Measurements from ENCODE around the gene CATSPER4. TPM values are rescaled to one million over a fixed set of nuclear protein-coding genes. Genes with fewer than 3 reads are reported as not detected.

The CATSPER4 gene
- total and polyA plus RNA-seq, 2 of the 8 experiments (the other 6 are each of a cell fraction or from before 2014, with no cell fraction given): 0.65 to 0.83 TPM

- H2AK5ac ChIP-seq (ENCODE audit: low read depth, low read length): no peak overlapping the region
- CTCF ChIA-PET (ENCODE audit: partially characterized antibody): interaction anchor here (0.9 to 16.2 kb wide), 4 partner anchors 6 to 24 kb away, joined by 3 to 159 read pairs (median 82); partner anchors contain the start of genes C1orf232, CATSPER4, CNKSR1 and ZNF593
- no peak overlapping the region for H3K56ac ChIP-seq (replicated peaks; ENCODE audit: insufficient read length, low read depth, low read length)
Observed at GRCh38 chr1:26180010-26180506, 10.3 kb upstream of the CATSPER4 start.

More at GRCh38 chr1:26180010-26180506, 10.3 kb upstream of the CATSPER4 start:
- H3K27ac ChIP-seq (ENCODE audit: low read depth, low read length): no peak overlapping the region
- H3K4ac ChIP-seq (replicated peaks; ENCODE audit: insufficient read length, low read depth, low read length): no peak overlapping the region
- H2BK12ac ChIP-seq (ENCODE audit: low read depth, low read length): no peak overlapping the region
- no peak overlapping the region for H3K18ac ChIP-seq (ENCODE audit: extremely low read depth, low read length)
- no peaks in the 10 kb centered on the region for H3K27me3 ChIP-seq (replicated peaks in 1 of 4; ENCODE audit: control insufficient read depth in 3 of 4, extremely low read depth in 1 of 4, insufficient read depth in 3 of 4, low read length in 3 of 4)
- no peak overlapping the region for H2BK120ac ChIP-seq (replicated peaks; ENCODE audit: low read depth, low read length)
- no peak overlapping the region for H3K4me2 ChIP-seq (ENCODE audit: insufficient read depth in 1 of 2, low read depth in 2 of 2, low read length in 2 of 2)
- no peaks in the 10 kb centered on the region; the same call in 1 of the 2 replicates for H3K79me1 ChIP-seq (ENCODE audit: low read depth, low read length)
- H2AFZ ChIP-seq (ENCODE audit: low read length): no peak overlapping the region
- no peaks in the 10 kb centered on the region for H3K79me2 ChIP-seq (ENCODE audit: control insufficient read depth in 1 of 2, insufficient read depth in 2 of 2, low read length in 2 of 2)
- no peaks in the 10 kb centered on the region for H3K9me3 ChIP-seq (ENCODE audit: insufficient read depth in 2 of 2, low read depth in 1 of 2, low read length in 1 of 2)
- H4K8ac ChIP-seq (ENCODE audit: extremely low read depth, insufficient read depth, low read length): no peak overlapping the region
- H4K5ac ChIP-seq (ENCODE audit: insufficient read length, low read depth, low read length): no peak overlapping the region
- peaks cover 2% of the 10 kb centered on the region; the same call in 1 of the 2 replicates for H3K23me2 ChIP-seq (ENCODE audit: low read depth, low read length)
- FAIRE-seq (no peak), DNase-seq (ENCODE audit: low read depth in 1 of 2, low spot score in 2 of 2) (no peak)
- H3K23ac ChIP-seq (ENCODE audit: insufficient read length): no peak overlapping the region
- peaks cover 0 to 2% (median 0%) of the 10 kb centered on the region in 4 experiments; a peak in 4 of 7 replicates for H3K4me1 ChIP-seq (replicated peaks in 1 of 4; ENCODE audit: control insufficient read depth in 3 of 4, insufficient read depth in 4 of 4, low read length in 3 of 4)
- no peak overlapping the region for H3K9ac ChIP-seq (replicated peaks in 1 of 4; ENCODE audit: extremely low read depth in 1 of 4, low read depth in 3 of 4, low read length in 3 of 4)
- no peak overlapping the region for H4K91ac ChIP-seq (replicated peaks; ENCODE audit: insufficient read length, low read length)
- H3K36me3 ChIP-seq (ENCODE audit: control insufficient read depth in 2 of 4, insufficient read depth in 4 of 4, low read length in 3 of 4): peaks cover 0 to 3% (median 1%) of the 10 kb centered on the region in 4 experiments; a peak in 2 of 8 replicates
- no peak overlapping the region for H3K14ac ChIP-seq (ENCODE audit: insufficient read length)
- TF ChIP-seq ZNF274 (IDR thresholded peaks at IDR 0.05; ENCODE audit: borderline replicate concordance, extremely low read depth, low read length): no peak
- TF ChIP-seq FOSL1 (IDR thresholded peaks at IDR 0.05; ENCODE audit: insufficient read depth, low read depth, low read length): no peak
- TF ChIP-seq, protein P1, sequence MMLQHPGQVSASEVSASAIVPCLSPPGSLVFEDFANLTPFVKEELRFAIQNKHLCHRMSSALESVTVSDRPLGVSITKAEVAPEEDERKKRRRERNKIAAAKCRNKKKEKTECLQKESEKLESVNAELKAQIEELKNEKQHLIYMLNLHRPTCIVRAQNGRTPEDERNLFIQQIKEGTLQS (IDR thresholded peaks at IDR 0.05; ENCODE audit: insufficient read depth, low read depth, low read length): no peak
- no peak for TF ChIP-seq KDM5A (IDR thresholded peaks at IDR 0.05; ENCODE audit: low read length)
- TF ChIP-seq, protein P2, sequence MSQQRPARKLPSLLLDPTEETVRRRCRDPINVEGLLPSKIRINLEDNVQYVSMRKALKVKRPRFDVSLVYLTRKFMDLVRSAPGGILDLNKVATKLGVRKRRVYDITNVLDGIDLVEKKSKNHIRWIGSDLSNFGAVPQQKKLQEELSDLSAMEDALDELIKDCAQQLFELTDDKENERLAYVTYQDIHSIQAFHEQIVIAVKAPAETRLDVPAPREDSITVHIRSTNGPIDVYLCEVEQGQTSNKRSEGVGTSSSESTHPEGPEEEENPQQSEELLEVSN (IDR thresholded peaks at IDR 0.05): no peak
- TF ChIP-seq POLR2A (IDR thresholded peaks at IDR 0.05; ENCODE audit: control extremely low read depth in 1 of 2, low read depth in 2 of 2, low read length in 2 of 2): no peak
- no peak for TF ChIP-seq SIN3A (conservative IDR thresholded peaks at IDR 0.05 in 1 of 2, IDR thresholded peaks at IDR 0.05 in 1 of 2; ENCODE audit: low read depth in 1 of 2, low read length in 2 of 2)
- TF ChIP-seq JUN (IDR thresholded peaks at IDR 0.05; ENCODE audit: low read depth, low read length): no peak
- TF ChIP-seq SIX5 (IDR thresholded peaks at IDR 0.05; ENCODE audit: low read depth, low read length): no peak
- no peak for TF ChIP-seq RBBP5 (IDR thresholded peaks at IDR 0.05; ENCODE audit: borderline replicate concordance, low read depth, low read length)
- no peak for TF ChIP-seq SIRT6 (IDR thresholded peaks at IDR 0.05; ENCODE audit: low read length)
- no peak for TF ChIP-seq TCF12 (IDR thresholded peaks at IDR 0.05; ENCODE audit: low read depth, low read length)
- H2BK5ac ChIP-seq (ENCODE audit: low read depth, low read length): no peak overlapping the region
- no peak overlapping the region for H3K4me3 ChIP-seq (ENCODE audit: extremely low read depth in 1 of 4, insufficient read depth in 2 of 4, low read depth in 3 of 4, low read length in 4 of 4)
- H2BK15ac ChIP-seq (ENCODE audit: low read length): no peak overlapping the region
- POLR2A ChIA-PET (ENCODE audit: partially characterized antibody): interaction anchor here (1.1 to 3.9 kb wide), 2 partner anchors 9 to 10 kb away, joined by 4 to 22 read pairs; partner anchors contain the start of gene CATSPER4
- no peak overlapping the region for H2BK20ac ChIP-seq (ENCODE audit: low read length)
- 91% methylated on average over 4 of the region's 4 CpGs; no CpG with 5 or more reads in 1 of the 2 experiments for WGBS, 2 experiments (ENCODE audit: extremely low coverage in 1 of 2, insufficient coverage in 1 of 2, insufficient read length in 1 of 2, insufficient replicate concordance in 2 of 2, low coverage in 1 of 2, low lambda C conversion rate in 2 of 2, missing lambda C conversion rate in 1 of 2)
- H4K20me1 ChIP-seq (replicated peaks in 1 of 2; ENCODE audit: control insufficient read depth in 1 of 2, insufficient read depth in 2 of 2, low read length in 2 of 2): peaks cover 0 to 2% of the 10 kb centered on the region in 2 experiments

All from H1 (cell line).